GM15510 (cell line): ENCODE measurements around the gene OBSL1.

Source experiments
- POLR2A ChIP-seq: IDR thresholded peaks from 3 replicates; pipeline ENCODE4 v1.6.1; 2011; ENCODE audit warnings: borderline replicate concordance; ENCODE audit not compliant: insufficient read length; ENCODE audit errors: extremely low read depth

The OBSL1 gene

DNA sequence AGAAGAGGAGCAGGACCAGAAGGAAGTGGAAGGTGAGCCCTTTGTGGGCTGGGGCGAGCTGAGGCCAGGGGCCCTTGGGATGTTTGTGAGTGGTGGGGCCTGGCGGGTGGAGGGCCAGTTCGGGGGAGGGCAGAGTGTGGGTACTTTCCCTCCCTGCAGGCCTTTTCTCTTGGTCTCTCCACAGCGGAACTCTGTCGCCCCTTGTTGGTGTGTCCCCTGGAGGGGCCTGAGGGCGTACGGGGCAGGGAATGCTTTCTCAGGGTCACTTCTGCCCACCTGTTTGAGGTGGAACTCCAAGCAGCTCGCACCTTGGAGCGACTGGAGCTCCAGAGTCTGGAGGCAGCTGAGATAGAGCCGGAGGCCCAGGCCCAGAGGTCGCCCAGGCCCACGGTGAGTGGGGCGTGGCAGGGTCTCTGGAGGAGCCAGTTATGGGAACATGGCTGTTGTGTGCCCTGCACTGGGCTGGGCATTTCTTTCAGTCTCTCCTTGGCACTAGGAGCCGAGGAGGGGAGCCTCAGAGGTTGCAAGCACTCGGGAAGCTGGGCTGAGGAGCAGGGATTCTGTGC, 37.1 kb upstream of the OBSL1 start:
- no peak for TF ChIP-seq POLR2A

DNA sequence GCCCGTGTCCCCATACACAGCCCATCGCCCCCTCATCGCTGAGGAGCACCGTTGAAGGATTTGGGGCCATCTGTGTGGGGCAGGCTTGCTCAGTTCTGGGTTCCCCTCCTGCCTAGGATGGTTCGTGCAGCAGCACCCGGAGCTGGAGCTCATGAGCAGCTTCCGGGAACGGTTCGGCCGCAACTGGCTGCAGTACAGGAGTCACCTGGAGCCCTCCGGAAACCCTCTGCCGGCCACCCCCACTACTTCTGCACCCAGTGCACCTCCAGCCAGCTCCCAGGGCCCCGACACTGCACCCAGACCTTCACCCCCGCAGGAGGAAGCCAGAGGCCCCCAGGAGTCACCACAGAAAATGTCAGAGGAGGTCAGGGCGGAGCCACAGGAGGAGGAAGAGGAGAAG, 36.6 kb upstream of the OBSL1 start:
- TF ChIP-seq POLR2A: no peak

DNA sequence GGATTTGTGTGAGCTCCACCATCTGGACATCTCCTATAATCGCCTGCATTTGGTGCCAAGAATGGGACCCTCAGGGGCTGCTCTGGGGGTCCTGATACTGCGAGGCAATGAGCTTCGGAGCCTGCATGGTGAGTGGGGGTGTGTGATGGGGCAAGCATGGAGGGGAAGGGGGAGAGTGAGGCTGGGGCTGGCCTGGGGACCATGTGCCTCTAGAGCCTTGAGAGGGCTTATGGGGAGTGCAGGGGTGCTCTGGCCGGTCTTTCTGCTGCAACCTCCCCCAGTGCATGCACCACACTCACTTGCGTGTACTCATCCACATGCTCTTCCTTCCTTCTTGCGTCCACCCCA, 34.2 kb upstream of the OBSL1 start:
- no peak for TF ChIP-seq POLR2A

DNA sequence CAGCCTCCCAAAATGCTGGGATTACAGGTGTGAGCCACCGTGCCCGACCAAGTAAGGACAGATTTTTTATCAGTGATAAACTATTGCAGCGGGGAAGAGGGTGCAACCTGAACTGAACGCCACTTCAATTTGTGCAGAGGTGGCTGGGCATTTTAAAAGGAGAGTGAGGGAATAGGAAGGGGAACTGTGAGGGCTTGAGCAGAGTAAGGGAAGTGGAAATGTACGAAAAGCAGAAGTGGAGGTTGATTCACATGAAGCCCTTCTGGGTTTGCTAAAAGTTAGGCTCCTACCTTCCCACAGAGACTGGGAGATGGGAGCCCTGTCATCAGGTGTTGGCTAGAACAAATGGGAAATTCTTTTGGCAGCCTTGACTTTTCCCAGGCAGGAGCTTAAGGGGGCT, 32.4 kb upstream of the OBSL1 start:
- TF ChIP-seq POLR2A: no peak

DNA sequence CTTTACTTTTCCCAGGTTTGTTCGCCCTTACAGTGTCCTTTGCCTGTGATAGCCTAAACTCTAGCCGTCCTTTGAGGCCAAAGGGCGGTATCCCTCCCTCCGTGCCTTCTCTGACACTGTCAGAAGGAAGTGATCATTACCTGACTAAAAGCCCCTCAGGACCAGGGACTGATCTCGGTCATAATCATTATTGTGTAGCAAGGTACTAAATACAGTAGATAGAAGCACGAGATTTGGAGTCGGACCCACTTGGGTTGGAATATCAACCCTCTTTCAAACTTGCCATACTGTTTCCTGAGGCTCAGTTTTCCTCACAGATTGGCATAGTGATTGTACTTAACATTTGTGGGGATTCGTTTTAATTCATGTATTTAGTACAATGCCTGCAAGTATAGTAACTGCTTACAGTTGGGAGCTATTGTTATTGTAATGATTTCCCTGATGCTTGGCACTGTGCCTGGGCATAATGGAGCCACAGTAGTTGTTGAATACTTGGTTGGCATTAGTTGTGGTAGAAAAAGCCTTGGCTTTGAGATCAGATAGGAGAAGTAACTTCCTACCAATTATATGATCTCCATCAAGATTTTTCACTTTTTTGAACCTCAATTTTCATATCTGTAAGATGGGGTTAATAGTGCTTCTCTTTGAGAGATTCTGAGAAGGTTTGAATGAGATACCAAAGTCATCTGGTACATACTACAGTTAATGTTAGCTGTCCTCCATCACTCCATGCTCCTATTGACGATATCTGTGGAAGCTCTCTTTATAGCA, 27.2 kb upstream of the OBSL1 start:
- TF ChIP-seq POLR2A: no peak

DNA sequence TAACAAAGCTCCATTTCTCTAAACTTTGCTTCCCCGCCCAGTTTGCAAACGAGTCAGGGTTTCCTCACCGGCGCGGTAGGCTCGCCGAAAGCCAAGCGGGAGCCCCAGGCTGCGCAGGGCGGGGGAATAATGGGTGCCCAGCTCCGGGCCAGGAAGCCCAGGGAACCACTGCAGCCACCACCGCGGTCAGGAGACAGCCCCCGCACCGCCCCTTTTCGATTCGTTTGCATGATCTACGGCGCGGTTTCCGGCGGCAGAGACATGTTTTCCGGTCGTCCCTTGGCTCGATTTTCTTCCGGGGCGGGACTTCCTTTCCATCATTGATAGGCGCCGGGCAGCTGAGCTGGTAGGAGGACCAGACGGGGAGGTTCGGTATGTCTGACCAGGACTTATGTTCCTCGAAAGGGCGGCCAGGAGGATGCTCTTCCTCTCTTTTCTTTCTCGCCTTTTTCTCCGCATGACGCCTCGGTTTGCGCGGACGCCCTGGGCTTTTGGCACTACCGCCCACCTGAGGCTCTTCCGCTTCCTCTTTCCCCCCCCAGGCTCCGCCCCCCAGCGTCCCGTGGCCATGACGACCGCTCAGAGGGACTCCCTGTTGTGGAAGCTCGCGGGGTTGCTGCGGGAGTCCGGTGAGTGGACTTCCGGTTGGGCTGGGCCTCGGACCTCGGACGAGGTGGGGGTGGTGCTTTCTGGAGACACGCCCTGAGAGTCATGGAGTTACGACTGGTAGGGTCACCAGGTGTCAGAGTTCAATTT, 26.4 kb upstream of the OBSL1 start, which contains the start of gene STK11IP:
TSS of gene STK11IP (plus strand) at position 306 of the 756 bp plus-strand sequence. CDS start at position 569, 263 bp downstream.
- peak; percentile 97 for TF ChIP-seq POLR2A

DNA sequence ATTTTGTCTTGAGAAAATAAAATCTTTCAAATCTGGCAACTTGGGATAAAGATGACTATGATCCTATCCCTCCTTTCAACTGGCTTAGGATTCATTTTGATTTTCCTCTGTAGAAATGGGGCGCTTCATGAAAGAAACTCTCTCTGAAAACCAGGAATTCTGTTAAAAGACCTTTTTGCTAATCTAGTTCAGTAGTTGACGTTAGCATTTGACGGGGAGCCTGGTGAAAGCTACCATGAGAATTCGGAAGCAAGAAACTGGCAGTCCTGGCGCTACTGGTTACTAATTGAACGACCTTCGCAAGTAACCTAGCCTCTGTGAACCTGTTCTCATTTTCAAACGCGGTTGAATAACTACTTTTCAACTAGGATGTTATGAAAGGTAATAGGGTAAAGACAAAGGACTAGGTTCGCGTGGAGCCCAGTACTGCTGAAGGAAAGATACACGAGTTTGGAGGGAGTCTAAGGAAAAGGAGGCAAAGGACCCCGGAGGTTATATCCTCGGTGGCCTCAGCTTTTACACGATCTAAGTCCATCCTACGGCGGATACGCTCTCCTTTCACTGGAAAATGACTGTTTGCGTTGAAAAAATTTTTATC, 25.7 kb upstream of the OBSL1 start:
- TF ChIP-seq POLR2A: no peak

DNA sequence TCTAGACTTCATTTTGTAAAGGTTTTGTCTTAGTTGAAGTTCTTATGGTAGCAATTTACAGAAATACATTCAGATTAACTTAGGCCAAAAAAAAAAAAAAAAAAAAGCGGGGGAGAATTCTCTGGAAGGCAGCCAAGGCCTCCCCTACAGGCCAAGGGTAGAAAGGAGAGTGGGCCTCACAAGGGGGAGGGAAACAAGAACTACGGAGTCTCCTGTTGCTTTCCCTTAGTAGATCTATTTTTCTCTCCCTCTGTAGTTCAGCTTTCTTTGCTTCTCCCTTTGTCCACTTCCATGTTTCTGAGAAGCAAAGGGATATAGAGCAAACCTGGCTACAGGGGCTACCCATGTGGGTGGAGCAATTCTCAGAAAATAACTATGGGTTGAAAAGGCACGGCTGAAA, 23.9 kb upstream of the OBSL1 start:
- no peak for TF ChIP-seq POLR2A

DNA sequence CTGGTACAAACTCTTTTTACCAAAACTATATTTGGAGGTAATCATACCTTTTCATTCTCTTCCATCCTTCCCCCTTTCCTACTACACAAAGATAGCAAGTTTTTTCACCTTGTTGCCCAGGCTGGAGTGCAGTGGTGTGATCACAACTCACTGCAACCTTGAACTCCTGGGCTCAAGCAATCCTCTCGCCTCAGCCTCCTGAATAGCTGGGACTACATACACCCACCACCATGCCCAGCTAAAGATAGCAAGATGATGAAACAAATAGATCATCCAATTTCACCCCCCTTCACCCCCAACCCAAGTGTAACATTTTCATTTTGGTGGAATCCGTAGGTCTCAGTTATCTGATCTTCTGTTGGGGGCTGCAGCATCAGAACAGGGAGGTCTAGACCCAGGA, 21.8 kb upstream of the OBSL1 start:
- TF ChIP-seq POLR2A: no peak

DNA sequence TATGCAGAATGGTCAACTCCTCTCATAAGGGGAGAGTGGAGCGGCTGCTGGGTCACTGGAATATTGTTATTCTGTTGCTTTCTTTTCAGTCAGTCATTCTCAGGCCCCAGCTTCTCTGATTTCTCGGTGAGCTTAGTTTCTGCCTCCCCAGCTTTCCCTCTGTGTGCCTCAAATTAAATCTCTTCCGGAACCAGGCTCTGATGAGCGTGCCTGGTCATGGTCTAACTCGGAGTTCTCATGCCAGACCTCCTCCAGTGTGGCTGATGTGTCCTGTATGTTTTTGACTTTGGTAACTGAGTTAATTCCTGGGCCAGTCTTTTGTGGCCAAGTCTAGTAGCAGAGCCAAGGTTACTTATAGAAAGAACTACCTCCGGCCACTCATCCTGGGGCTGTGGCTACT, 21.4 kb upstream of the OBSL1 start:
- TF ChIP-seq POLR2A: no peak

DNA sequence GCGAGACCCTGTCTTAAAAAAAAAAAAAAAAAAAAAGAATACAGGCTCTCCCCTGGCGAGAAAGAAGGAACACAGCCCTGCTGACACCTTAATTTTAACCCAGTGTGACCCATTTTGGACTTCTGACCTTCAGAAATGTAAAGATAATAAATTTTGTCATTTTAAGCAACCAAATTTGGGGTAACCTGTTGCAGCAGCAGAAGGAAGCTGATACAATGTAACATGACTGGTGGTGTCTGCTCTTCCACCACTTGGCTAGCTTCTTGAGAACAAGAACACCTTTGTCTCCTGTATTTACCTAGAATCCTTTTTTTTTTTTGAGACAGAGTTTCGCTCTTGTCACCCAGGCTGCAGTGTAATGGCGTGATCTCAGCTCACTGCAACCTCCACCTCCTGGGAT, 19.8 kb upstream of the OBSL1 start:
- no peak for TF ChIP-seq POLR2A

DNA sequence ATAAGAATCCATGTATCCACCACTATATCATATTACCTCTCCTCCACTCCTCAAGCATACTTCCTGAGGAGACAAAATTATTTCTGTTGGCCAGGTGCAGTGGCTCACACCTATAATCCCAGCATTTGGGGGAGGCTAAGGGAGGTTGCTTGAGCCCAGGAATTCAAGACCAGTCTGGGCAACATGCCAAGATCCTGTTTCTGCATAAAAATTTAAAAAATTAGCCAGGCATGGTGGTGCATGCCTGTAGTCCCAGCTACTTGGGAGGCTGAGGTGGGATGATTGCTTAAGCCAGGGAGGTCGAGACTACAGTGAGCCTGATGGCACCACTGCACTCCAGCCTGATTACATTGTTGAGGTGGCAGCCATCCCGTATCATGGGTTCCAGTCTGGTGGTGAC, 10.0 kb upstream of the OBSL1 start:
- no peak for TF ChIP-seq POLR2A

DNA sequence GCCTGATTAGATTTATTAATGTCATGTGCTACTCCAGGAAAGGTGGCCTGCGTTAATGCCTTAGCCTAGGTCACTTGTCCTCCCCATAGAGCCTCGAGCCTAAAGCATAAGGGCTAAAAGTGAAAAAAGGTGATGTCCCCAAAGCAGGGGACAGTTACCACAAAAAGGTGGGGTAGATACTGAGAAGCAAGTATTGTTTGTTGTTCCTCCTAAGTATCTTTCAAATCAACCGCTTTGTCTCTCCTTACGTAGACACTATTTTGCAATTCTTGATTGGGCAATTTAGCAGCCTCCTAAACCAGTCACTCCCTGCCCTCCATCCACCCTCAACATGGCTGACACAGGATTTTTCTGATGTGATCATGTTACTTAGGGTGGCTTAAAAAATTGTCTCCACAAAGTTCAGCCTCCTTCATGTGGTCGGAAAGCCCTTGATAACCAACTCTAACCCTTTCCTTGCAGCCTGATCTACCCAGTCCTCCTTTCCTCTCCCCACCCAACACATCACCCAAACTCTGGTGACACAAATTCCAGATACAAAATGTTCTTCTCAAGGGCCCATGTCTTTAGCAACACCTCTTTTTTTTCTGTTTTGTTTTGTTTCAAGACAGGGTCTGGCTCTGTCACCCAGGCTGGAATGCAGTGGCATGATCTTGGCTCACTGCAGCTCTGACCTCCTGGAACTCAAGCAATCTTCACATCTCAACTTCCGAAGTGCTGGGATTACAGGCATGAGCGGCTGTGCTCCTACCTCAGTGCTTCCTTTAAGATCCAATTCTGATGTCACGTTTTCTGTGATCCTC, 7.7 kb upstream of the OBSL1 start:
- TF ChIP-seq POLR2A: no peak
